ENCODE data around the gene OXGR1. TPM values are rescaled to one million over a fixed set of nuclear protein-coding genes. Genes with fewer than 3 reads are reported as not detected.
A peak's percentile ranks its signal among the peaks of the same experiment; 100 is the strongest.

The OXGR1 gene
- total and polyA plus RNA-seq, 8 donors = 0.37 to 0.50 TPM; not detected in 6

GRCh38 chr13:96998051-96998450 lies 3.8 kb upstream of the OXGR1 start:
- Histone ChIP-seq H3K27ac (no peak overlapping the region), H3K9me3 (no peaks in the 10 kb centered on the region), H3K4me1 (peaks cover 0 to 17% (median 14%) of the 10 kb centered on the region in 4 donors), H3K36me3 (no peaks in the 10 kb centered on the region), H3K4me3 (no peak overlapping the region), H3K27me3 (peaks cover 0 to 31% (median 19%) of the 10 kb centered on the region in 3 donors)
- 79 to 91% (median 89%) methylated on average over 2 of the region's 2 CpGs for WGBS, 5 donors
- TF ChIP-seq EP300 (IDR thresholded peaks at IDR 0.05) = no peak
- no peak for TF ChIP-seq POLR2AphosphoS5 (IDR thresholded peaks at IDR 0.05)
- TF ChIP-seq, protein P1, sequence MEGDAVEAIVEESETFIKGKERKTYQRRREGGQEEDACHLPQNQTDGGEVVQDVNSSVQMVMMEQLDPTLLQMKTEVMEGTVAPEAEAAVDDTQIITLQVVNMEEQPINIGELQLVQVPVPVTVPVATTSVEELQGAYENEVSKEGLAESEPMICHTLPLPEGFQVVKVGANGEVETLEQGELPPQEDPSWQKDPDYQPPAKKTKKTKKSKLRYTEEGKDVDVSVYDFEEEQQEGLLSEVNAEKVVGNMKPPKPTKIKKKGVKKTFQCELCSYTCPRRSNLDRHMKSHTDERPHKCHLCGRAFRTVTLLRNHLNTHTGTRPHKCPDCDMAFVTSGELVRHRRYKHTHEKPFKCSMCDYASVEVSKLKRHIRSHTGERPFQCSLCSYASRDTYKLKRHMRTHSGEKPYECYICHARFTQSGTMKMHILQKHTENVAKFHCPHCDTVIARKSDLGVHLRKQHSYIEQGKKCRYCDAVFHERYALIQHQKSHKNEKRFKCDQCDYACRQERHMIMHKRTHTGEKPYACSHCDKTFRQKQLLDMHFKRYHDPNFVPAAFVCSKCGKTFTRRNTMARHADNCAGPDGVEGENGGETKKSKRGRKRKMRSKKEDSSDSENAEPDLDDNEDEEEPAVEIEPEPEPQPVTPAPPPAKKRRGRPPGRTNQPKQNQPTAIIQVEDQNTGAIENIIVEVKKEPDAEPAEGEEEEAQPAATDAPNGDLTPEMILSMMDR (IDR thresholded peaks at IDR 0.05) = no peak
- no peak for TF ChIP-seq POLR2A (IDR thresholded peaks at IDR 0.05)
- intact Hi-C loops (cut with DNase I; ENCODE audit: low total_unique reads) = no loop called here
- DNase-seq = no peak

- no peaks in the 10 kb centered on the region for H3K36me3 ChIP-seq
- H3K4me3 ChIP-seq = no peak overlapping the region
- TF ChIP-seq, protein P1 (IDR thresholded peaks at IDR 0.05) = no peak
- no peak for TF ChIP-seq POLR2A (IDR thresholded peaks at IDR 0.05)
- TF ChIP-seq POLR2AphosphoS5 (IDR thresholded peaks at IDR 0.05) = no peak
- no peak for TF ChIP-seq EP300 (IDR thresholded peaks at IDR 0.05)
- no peaks in the 10 kb centered on the region for H3K9me3 ChIP-seq
- peaks cover 0 to 37% (median 19%) of the 10 kb centered on the region in 3 donors for H3K27me3 ChIP-seq
- H3K4me1 ChIP-seq = peaks cover 0 to 17% (median 14%) of the 10 kb centered on the region in 4 donors
- WGBS, 5 donors = 66 to 82% (median 77%) methylated on average over 5 of the region's 5 CpGs
- intact Hi-C loops (cut with DNase I; ENCODE audit: low total_unique reads) = no loop called here
- DNase-seq = no peak
- H3K27ac ChIP-seq = no peak overlapping the region
These were observed 2.6 kb upstream of the OXGR1 start for GRCh38 chr13:96996886-96997285.

DNA sequence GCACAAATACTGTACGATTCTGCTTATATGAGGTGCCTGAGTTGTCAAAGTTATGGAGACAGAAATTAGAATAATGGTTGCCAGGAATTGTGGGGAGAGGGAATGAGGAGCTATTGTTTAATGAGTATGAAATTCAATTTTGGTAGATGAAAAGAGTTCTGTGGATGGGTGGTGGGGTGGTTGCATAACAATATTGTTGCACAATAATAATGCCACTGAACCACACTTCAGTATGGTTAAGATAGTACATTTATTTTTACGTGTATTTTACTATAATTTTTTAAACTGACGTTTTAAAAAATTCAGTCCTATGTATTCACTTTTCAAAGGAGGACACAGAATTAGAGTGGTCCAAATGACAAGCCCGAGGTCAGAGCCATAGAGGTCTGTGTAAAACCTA lies 1.8 kb upstream of the OXGR1 start:
- no peak for TF ChIP-seq POLR2A (IDR thresholded peaks at IDR 0.05)
- TF ChIP-seq, protein P1 (IDR thresholded peaks at IDR 0.05) = no peak
- TF ChIP-seq POLR2AphosphoS5 (IDR thresholded peaks at IDR 0.05) = no peak
- no peak for TF ChIP-seq EP300 (IDR thresholded peaks at IDR 0.05)
- H3K36me3 ChIP-seq = no peaks in the 10 kb centered on the region
- intact Hi-C loops (cut with DNase I; ENCODE audit: low total_unique reads) = no loop called here
- WGBS, 5 donors = 68 to 84% (median 82%) methylated on average over 4 of the region's 4 CpGs
- H3K27me3 ChIP-seq = peaks cover 0 to 37% (median 19%) of the 10 kb centered on the region in 3 donors
- H3K27ac ChIP-seq = no peak overlapping the region
- H3K4me3 ChIP-seq = no peak overlapping the region
- H3K4me1 ChIP-seq = peaks cover 0 to 17% (median 14%) of the 10 kb centered on the region in 4 donors
- no peaks in the 10 kb centered on the region for H3K9me3 ChIP-seq
- DNase-seq = no peak

DNA sequence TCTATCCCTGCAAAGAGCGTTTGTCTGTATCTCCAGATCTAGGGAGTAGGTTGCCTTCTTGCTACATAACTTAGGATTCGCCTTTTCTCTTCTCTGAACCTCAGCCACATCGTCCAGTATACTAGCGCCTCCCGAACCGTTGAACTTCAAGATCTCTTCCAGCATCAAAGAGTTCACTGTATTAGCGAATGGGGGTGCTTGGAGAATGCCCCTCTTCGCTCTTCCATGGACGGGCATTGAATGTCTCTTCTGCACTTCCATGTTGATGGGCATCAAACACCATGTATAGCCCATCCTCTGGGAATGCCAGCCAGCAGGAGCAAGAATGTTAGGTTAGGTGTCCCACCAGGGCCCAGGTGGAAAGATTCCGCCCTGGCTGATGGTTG lies 575 bp upstream of the OXGR1 start:
- WGBS, 5 donors = 37 to 61% (median 60%) methylated on average over 10 of the region's 10 CpGs

DNA sequence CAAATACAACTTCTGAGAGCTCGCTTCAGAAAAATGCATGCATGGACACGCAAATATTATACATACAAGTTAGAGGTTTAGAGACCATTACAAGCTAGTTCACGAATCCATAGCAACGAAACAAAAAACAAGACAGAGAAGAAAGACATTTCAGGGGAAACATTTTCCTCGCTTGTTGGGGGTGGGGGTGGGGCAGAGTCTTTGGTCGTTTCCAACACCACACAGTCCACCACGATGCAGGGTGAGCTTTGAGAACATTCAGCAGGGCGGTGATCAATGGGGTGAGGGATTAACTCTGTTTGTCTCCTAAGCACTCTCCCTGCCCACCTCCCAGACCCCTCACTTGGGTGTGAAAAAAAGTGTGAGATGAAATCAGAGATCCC lies 651 bp downstream of the OXGR1 start:
- peak overlapping the region; percentile 44 to 64 (median 55) for H3K4me3 ChIP-seq
- TF ChIP-seq, protein P1 (IDR thresholded peaks at IDR 0.05) = no peak
- TF ChIP-seq POLR2A (IDR thresholded peaks at IDR 0.05) (no peak), POLR2AphosphoS5 (IDR thresholded peaks at IDR 0.05) (no peak)
- H3K27ac ChIP-seq = no peak overlapping the region
- intact Hi-C loops (cut with DNase I; ENCODE audit: low total_unique reads) = no loop called here
- H3K9me3 ChIP-seq = no peaks in the 10 kb centered on the region
- H3K36me3 ChIP-seq = no peaks in the 10 kb centered on the region
- peaks cover 0 to 37% (median 19%) of the 10 kb centered on the region in 3 donors for H3K27me3 ChIP-seq
- H3K4me1 ChIP-seq = peaks cover 0 to 17% (median 14%) of the 10 kb centered on the region in 4 donors
- 22 to 36% (median 33%) methylated on average over 8 of the region's 8 CpGs for WGBS, 5 donors
- DNase-seq = peak in 1 of 2 donors; percentile 66

More for the DNA sequence above, 575 bp upstream of the OXGR1 start:
- Histone ChIP-seq H3K27me3 (peaks cover 0 to 37% (median 19%) of the 10 kb centered on the region in 3 donors), H3K4me3 (peak overlapping the region in 1 of 4 donors; percentile 62), H3K36me3 (no peaks in the 10 kb centered on the region), H3K9me3 (no peaks in the 10 kb centered on the region), H3K4me1 (peaks cover 0 to 17% (median 14%) of the 10 kb centered on the region in 4 donors), H3K27ac (no peak overlapping the region)
- intact Hi-C loops (cut with DNase I; ENCODE audit: low total_unique reads) = no loop called here
- TF ChIP-seq POLR2AphosphoS5 (IDR thresholded peaks at IDR 0.05) (no peak), POLR2A (IDR thresholded peaks at IDR 0.05) (no peak), EP300 (IDR thresholded peaks at IDR 0.05) (no peak)
- no peak for DNase-seq

Data from stomach (tissue), 9 donors.